NT2/D1 (cell line): Measurements from ENCODE around the gene NDUFB5.

Experiments used
- DNase-seq: peaks from one replicate; pipeline ENCODE4 v3.0.0-alpha.2; 2011; ENCODE audit warnings: low read depth, low spot score
- H3K27me3 ChIP-seq: 2 replicates; pipeline ENCODE4 v1.6.0; 2011; ENCODE audit warnings: mild to moderate bottlenecking; ENCODE audit not compliant: insufficient read length, insufficient read depth
- H3K36me3 ChIP-seq: 2 replicates; pipeline ENCODE4 v1.6.1; 2011; ENCODE audit warnings: mild to moderate bottlenecking, low read length, mixed read lengths; ENCODE audit not compliant: insufficient read depth, insufficient read length
- H3K4me1 ChIP-seq: 2 replicates; pipeline ENCODE4 v1.5.1; 2011; ENCODE audit not compliant: insufficient read depth, insufficient read length
- H3K4me3 ChIP-seq: 2 replicates; pipeline ENCODE4 v1.5.1; 2011; ENCODE audit warnings: low read depth; ENCODE audit not compliant: insufficient read length
- H3K9ac ChIP-seq: 2 replicates; pipeline ENCODE4 v1.6.0; 2011; ENCODE audit warnings: low read depth; ENCODE audit not compliant: insufficient read length
- H3K9me3 ChIP-seq: 2 replicates; pipeline ENCODE4 v1.5.1; 2011; ENCODE audit warnings: mild to moderate bottlenecking, low read length; ENCODE audit not compliant: insufficient read depth
- SUZ12 ChIP-seq: IDR thresholded peaks from 2 replicates; pipeline ENCODE4 v1.6.1; 2011; ENCODE audit not compliant: insufficient read length, insufficient read depth; ENCODE audit errors: extremely low read depth
- YY1 ChIP-seq: IDR thresholded peaks from 2 replicates; pipeline ENCODE4 v1.6.1; 2011; ENCODE audit not compliant: insufficient read length, insufficient read depth
- ZNF274 ChIP-seq: IDR thresholded peaks from 2 replicates; pipeline ENCODE4 v1.6.1; 2011; ENCODE audit warnings: mild to moderate bottlenecking, low read depth, low read length

The NDUFB5 gene

DNA sequence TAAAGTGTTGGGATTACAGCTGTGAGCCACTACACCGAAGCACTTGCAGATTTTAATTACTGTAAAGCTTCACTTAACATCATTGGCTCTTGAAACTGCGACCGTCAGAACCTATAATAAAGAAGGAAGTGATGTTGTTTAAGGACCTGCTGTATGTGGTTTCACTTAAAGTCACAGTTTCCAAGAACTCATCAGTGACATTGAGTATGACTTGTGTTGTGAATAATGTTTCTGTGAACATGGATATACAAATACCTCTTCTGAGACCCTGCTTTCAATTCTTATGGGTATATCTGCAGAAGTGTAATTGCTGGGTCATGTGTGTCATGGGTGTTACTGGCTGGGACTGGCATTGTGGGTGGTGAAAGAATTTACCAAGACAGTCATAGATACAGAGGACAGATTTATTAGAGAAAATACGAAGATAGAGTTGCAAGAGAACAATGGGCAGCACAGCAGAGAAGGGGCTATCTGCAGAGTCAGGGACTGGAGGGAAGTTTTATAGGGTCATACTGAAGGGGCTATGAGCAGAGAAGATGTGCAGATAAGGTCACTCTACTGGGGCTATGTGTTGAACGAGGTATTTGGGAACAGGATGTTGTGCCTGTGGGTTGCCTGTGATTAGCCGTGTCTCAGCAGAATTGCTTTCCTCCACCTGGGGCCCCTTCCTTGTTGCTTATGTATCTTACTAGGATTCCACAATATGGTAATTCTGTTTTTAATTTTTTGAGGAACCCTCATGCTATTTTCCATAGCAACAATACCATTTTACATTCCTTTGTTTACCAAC is 4.5 kb downstream of the NDUFB5 start:
- no peak for DNase-seq
- no peaks in the 10 kb centered on the region for H3K9me3 ChIP-seq
- no peaks in the 10 kb centered on the region for H3K27me3 ChIP-seq
- no peaks in the 10 kb centered on the region for H3K4me1 ChIP-seq
- peaks cover 27% of the 10 kb centered on the region for H3K36me3 ChIP-seq
- TF ChIP-seq YY1 (no peak), ZNF274 (no peak), SUZ12 (no peak)
- no peak overlapping the region for H3K4me3 ChIP-seq
- no peak overlapping the region for H3K9ac ChIP-seq

DNA sequence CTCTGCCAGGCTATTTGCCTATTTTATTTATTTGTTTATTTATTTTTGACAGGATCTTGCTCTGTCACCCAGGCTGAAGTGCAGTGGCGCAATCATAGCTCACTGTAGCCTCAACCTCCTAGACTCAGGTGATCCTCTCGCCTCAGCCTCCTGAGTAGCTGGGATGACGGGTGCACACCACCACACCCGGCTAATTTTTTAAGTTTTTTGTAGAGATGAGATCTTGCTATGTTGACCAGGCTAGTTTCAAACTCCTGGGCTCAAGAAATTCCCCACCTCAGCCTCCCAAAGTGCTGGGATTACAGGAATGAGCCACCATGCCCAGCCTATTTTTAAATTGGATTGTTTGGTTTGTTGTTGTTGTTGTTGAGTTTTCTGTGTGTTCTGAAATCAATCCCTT is 5.5 kb downstream of the NDUFB5 start:
- no peaks in the 10 kb centered on the region for H3K27me3 ChIP-seq
- TF ChIP-seq YY1: no peak
- TF ChIP-seq ZNF274: no peak
- H3K4me3 ChIP-seq: no peak overlapping the region
- no peaks in the 10 kb centered on the region for H3K9me3 ChIP-seq
- peaks cover 28% of the 10 kb centered on the region for H3K36me3 ChIP-seq
- no peak for DNase-seq
- no peaks in the 10 kb centered on the region for H3K4me1 ChIP-seq
- no peak overlapping the region for H3K9ac ChIP-seq

DNA sequence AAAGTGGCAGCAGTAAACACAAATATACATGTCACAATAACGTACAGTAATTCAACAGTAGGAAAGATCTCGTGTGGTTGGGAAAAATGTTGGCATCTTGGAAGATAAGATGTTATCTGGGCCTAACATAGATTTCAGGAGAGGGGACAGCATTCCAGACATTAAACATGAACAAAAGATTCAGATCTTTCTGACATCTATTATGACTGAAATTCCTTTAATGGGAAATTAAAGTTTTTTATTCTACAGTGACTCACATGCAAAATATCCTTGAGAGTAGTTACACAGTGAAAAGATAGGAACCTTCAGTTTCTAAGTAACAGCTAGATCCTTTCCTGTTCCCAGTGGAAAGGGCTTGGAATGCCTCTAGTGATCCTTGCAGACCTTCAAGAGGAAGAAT is 9.2 kb downstream of the NDUFB5 start:
- Histone ChIP-seq H3K4me3 (no peak overlapping the region), H3K4me1 (no peaks in the 10 kb centered on the region), H3K9me3 (no peaks in the 10 kb centered on the region), H3K27me3 (no peaks in the 10 kb centered on the region), H3K9ac (no peak overlapping the region), H3K36me3 (peaks cover 47% of the 10 kb centered on the region)
- TF ChIP-seq SUZ12: no peak
- TF ChIP-seq YY1: no peak
- DNase-seq: no peak

DNA sequence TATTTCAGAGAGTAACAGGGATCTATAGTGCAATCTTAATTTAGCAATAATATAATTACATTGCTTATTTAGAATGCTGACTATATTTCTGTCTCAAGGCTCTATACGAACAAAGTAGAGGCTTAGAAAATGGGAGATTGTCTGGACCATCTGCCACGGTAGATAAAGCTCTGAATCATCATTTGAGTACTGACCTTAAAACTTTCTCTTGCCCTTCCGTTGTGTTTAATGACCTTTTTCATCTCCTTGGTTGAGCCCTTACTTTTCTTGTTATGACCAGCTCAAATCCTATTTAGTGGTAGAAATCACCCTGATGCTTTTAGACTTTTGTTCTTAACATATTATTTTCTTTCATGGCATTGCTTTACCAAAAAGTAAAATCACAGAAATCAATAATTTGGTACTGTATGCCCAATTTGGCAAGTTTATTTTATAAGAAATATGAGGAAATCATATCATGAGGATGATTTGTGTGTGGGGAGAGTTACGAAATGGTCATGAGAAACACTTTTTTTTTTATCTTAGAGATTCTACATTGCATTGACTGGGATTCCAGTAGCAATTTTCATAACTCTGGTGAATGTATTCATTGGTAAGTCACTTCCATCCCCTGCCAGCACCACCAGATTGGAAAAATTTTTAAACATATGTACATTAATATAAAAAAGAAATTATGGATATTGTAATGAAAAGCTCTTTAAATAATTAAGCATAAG is 11.0 kb downstream of the NDUFB5 start:
- Histone ChIP-seq H3K4me1 (no peaks in the 10 kb centered on the region), H3K9ac (no peak overlapping the region), H3K4me3 (no peak overlapping the region), H3K36me3 (peaks cover 40% of the 10 kb centered on the region), H3K27me3 (no peaks in the 10 kb centered on the region), H3K9me3 (no peaks in the 10 kb centered on the region)
- TF ChIP-seq ZNF274 (no peak), SUZ12 (no peak), YY1 (no peak)
- DNase-seq: no peak

DNA sequence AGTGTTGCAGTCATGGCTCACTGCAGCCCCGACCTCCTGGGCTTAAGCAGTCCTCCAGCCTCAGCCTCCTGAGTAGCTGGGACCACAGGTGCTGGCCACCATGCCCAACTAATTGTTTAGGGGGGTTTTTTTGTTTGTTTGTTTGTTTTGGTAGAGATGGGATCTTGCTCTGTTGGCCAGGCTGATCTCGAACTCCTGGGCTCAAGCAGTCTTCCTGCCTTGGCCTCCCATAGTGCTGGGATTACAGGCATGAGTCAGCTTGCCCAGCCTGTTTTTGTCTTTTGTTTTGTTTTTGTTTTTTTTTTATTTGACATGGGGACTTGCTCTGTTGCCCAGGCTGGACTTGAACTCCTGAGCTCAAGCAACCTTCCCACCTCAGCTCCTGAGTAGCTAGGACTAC is 17.4 kb downstream of the NDUFB5 start:
- no peaks in the 10 kb centered on the region for H3K4me1 ChIP-seq
- H3K9me3 ChIP-seq: no peaks in the 10 kb centered on the region
- H3K9ac ChIP-seq: no peak overlapping the region
- no peak overlapping the region for H3K4me3 ChIP-seq
- TF ChIP-seq SUZ12 (no peak), YY1 (no peak), ZNF274 (no peak)
- no peak for DNase-seq
- no peaks in the 10 kb centered on the region for H3K27me3 ChIP-seq
- H3K36me3 ChIP-seq: peaks cover 72% of the 10 kb centered on the region

DNA sequence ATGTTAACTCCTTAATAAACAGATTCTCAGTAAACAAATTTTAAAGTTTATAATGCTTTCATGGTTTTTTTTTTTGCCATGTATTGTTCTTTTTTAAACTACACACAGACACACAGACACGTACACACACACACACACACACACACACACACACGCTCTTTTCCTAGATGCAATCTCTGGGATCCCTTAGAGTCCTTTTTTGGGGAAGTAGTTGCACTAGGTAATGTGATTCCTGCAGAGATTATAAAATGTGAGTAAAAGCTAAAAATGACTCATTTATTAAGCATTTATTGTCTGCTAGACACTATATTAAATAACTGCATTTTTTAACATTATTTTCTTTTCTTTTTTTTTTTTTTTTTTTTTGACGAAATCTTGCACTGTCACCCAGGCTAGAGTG is 19.9 kb downstream of the NDUFB5 start:
- no peaks in the 10 kb centered on the region for H3K27me3 ChIP-seq
- H3K4me1 ChIP-seq: no peaks in the 10 kb centered on the region
- H3K9me3 ChIP-seq: no peaks in the 10 kb centered on the region
- H3K36me3 ChIP-seq: peaks cover 52% of the 10 kb centered on the region
- DNase-seq: no peak
- no peak overlapping the region for H3K4me3 ChIP-seq
- no peak overlapping the region for H3K9ac ChIP-seq
- TF ChIP-seq SUZ12 (no peak), ZNF274 (no peak), YY1 (no peak)

DNA sequence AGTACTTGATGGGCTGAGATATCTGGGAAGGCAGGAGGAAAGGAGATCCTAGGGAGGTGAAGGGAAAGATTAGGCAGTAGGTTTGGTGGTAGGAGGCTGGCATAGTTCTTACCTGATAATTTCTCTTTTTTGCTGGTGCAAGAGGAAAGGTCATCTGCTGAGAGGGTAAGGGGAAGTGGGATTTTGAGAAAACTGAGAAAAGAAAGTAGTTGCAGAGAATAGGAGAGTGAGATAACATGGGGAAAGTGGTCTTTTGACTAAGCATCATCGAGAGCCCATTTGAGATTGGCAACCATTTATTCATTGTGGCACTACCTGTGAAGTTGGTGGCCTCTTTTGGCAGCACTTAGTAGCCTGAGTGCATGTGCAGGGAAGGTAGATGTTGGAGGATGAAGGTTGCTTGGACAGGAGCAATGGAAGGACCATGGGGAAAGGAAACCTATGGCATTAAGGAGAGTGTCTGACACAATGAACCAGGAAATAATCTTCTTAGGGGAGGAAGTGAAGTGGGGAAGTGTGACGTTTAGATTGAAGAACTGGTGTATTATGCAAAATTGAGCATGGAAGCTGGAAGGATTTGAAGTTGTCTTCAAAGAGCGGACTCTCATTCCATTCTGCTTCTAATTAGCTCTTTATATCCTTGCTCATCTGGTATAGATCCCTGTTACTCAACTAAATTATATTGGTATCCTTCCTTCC is 26.3 kb downstream of the NDUFB5 start:
- no peaks in the 10 kb centered on the region for H3K27me3 ChIP-seq
- TF ChIP-seq ZNF274 (no peak), SUZ12 (no peak), YY1 (no peak)
- no peaks in the 10 kb centered on the region for H3K9me3 ChIP-seq
- H3K4me1 ChIP-seq: no peaks in the 10 kb centered on the region
- H3K4me3 ChIP-seq: no peak overlapping the region
- H3K9ac ChIP-seq: no peak overlapping the region
- no peak for DNase-seq
- no peaks in the 10 kb centered on the region for H3K36me3 ChIP-seq
